Measurements from ENCODE around the gene FCN2. TPM values are rescaled to one million over a fixed set of nuclear protein-coding genes. Genes with fewer than 3 reads are reported as not detected.

Gene FCN2
- total RNA-seq, 1 donor from 2014 or later: not detected

- Mint-ChIP-seq H3K4me1 (no peaks in the 10 kb centered on the region), H3K27me3 (ENCODE audit: insufficient read depth, low read depth) (peaks cover 13% of the 10 kb centered on the region), H3K9me3 (peaks cover 2% of the 10 kb centered on the region), H3K27ac (peak overlapping the region; percentile 57), H3K36me3 (no peaks in the 10 kb centered on the region), H3K4me3 (no peak overlapping the region)
- H3K27me3 ChIP-seq: no peaks in the 10 kb centered on the region
- DNase-seq (ENCODE audit: low spot score): no peak
- no peaks in the 10 kb centered on the region for H3F3A ChIP-seq (ENCODE audit: low read depth)
- no peak for TF ChIP-seq EZH2 (IDR thresholded peaks at IDR 0.05)
- TF ChIP-seq EZH2phosphoT487 (IDR thresholded peaks at IDR 0.05): no peak
- no peak for TF ChIP-seq CTCF (IDR thresholded peaks at IDR 0.05)
- H3K4me2 ChIP-seq: no peak overlapping the region
- no peak overlapping the region for H2AFZ ChIP-seq (replicated peaks)
- H3K27ac ChIP-seq: no peak overlapping the region
- H3K4me1 ChIP-seq: no peaks in the 10 kb centered on the region
- H3K36me3 ChIP-seq: no peaks in the 10 kb centered on the region
- no peak overlapping the region for H3K9ac ChIP-seq
- H3K79me2 ChIP-seq (ENCODE audit: low read depth): no peaks in the 10 kb centered on the region
- no peaks in the 10 kb centered on the region for H4K20me1 ChIP-seq (ENCODE audit: low read depth)
- no peaks in the 10 kb centered on the region for H3K9me3 ChIP-seq (ENCODE audit: low read depth)
- H3K4me3 ChIP-seq: no peak overlapping the region
Measured at GRCh38 chr9:134868751-134869553, 11.7 kb upstream of the FCN2 start.

- H2AFZ ChIP-seq (replicated peaks): no peak overlapping the region
- no peak for DNase-seq (ENCODE audit: low spot score)
- no peaks in the 10 kb centered on the region for H3F3A ChIP-seq (ENCODE audit: low read depth)
- H3K4me1 ChIP-seq: no peaks in the 10 kb centered on the region
- Mint-ChIP-seq H3K36me3 (no peaks in the 10 kb centered on the region), H3K27ac (peak overlapping the region; percentile 94), H3K4me3 (no peak overlapping the region), H3K9me3 (peaks cover 2% of the 10 kb centered on the region), H3K27me3 (ENCODE audit: insufficient read depth, low read depth) (peaks cover 13% of the 10 kb centered on the region), H3K4me1 (no peaks in the 10 kb centered on the region)
- H3K36me3 ChIP-seq: no peaks in the 10 kb centered on the region
- H3K9me3 ChIP-seq (ENCODE audit: low read depth): no peaks in the 10 kb centered on the region
- TF ChIP-seq EZH2 (IDR thresholded peaks at IDR 0.05) (no peak), EZH2phosphoT487 (IDR thresholded peaks at IDR 0.05) (no peak), CTCF (IDR thresholded peaks at IDR 0.05) (no peak)
- H3K79me2 ChIP-seq (ENCODE audit: low read depth): no peaks in the 10 kb centered on the region
- no peak overlapping the region for H3K9ac ChIP-seq
- H3K4me2 ChIP-seq: no peak overlapping the region
- no peak overlapping the region for H3K27ac ChIP-seq
- H3K27me3 ChIP-seq: no peaks in the 10 kb centered on the region
- no peaks in the 10 kb centered on the region for H4K20me1 ChIP-seq (ENCODE audit: low read depth)
- no peak overlapping the region for H3K4me3 ChIP-seq
Measured at GRCh38 chr9:134869554-134870300, 10.9 kb upstream of the FCN2 start.

- Histone ChIP-seq H2AFZ (replicated peaks) (no peak overlapping the region), H3K9me3 (ENCODE audit: low read depth) (no peaks in the 10 kb centered on the region), H3K27ac (no peak overlapping the region), H3F3A (ENCODE audit: low read depth) (no peaks in the 10 kb centered on the region), H4K20me1 (ENCODE audit: low read depth) (no peaks in the 10 kb centered on the region), H3K27me3 (no peaks in the 10 kb centered on the region), H3K4me1 (no peaks in the 10 kb centered on the region), H3K4me2 (no peak overlapping the region), H3K9ac (no peak overlapping the region), H3K36me3 (no peaks in the 10 kb centered on the region), H3K79me2 (ENCODE audit: low read depth) (no peaks in the 10 kb centered on the region), H3K4me3 (no peak overlapping the region)
- Mint-ChIP-seq H3K27ac (no peak overlapping the region), H3K27me3 (ENCODE audit: insufficient read depth, low read depth) (peaks cover 13% of the 10 kb centered on the region), H3K9me3 (peaks cover 2% of the 10 kb centered on the region), H3K4me1 (no peaks in the 10 kb centered on the region), H3K36me3 (no peaks in the 10 kb centered on the region), H3K4me3 (no peak overlapping the region)
- no peak for DNase-seq (ENCODE audit: low spot score)
- TF ChIP-seq EZH2 (IDR thresholded peaks at IDR 0.05) (no peak), CTCF (IDR thresholded peaks at IDR 0.05) (no peak), EZH2phosphoT487 (IDR thresholded peaks at IDR 0.05) (no peak)
Measured at GRCh38 chr9:134870301-134870694, 10.3 kb upstream of the FCN2 start.

Measured in neural progenitor cell (in vitro differentiated cells).